Measurements from ENCODE around the gene GRIK1. TPM values are rescaled to one million over a fixed set of nuclear protein-coding genes. Genes with fewer than 3 reads are reported as not detected.

Gene GRIK1
- total RNA-seq, 1 donor from 2014 or later: 0.39 TPM

DNA sequence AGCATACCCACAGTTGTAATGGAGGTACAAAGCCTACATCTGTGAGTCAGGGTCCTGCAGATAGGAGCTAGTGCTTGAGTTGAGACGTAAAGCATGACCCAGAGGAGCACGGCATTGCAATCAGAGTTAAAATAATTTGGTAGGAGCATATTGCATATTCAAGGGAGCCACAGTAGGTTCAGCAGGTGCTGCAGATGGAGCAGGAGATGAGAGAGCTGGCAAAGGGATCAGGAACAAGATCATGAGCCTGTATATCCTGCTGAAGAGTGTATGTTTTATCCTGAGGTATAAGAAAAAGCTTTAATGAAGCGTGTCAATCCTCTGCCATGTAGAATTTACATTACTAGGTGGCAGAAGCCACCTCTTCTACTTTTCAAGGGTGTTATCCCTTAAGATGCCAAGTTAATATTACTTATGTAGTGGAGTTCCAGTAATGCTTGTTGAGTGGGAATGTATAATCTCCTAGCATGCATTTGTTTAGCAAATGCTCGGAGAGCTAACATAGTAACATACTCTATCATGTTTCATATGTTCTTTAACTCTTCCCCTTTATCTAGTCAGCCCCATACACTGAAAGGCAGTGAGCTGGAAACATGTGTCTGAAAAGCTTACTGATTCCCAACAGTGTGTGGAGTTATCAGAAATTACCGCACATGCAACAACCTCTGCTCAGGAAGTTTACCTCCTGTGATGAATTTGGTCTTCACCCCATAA, 300.3 kb downstream of the GRIK1 start:
- no peaks in the 10 kb centered on the region for H3K27me3 Mint-ChIP-seq (ENCODE audit: unreplicated experiment)
- no peak for TF ChIP-seq CTCF (IDR thresholded peaks at IDR 0.05; ENCODE audit: partially characterized antibody, unreplicated experiment)
- no peak overlapping the region for H3K4me3 Mint-ChIP-seq (ENCODE audit: unreplicated experiment)
- H3K36me3 Mint-ChIP-seq (ENCODE audit: unreplicated experiment): no peaks in the 10 kb centered on the region
- no peak overlapping the region for H3K27ac Mint-ChIP-seq (ENCODE audit: unreplicated experiment)
- H3K9me3 Mint-ChIP-seq (ENCODE audit: unreplicated experiment): no peaks in the 10 kb centered on the region
- H3K4me1 Mint-ChIP-seq (ENCODE audit: low read depth, unreplicated experiment): no peaks in the 10 kb centered on the region
- DNase-seq: no peak

DNA sequence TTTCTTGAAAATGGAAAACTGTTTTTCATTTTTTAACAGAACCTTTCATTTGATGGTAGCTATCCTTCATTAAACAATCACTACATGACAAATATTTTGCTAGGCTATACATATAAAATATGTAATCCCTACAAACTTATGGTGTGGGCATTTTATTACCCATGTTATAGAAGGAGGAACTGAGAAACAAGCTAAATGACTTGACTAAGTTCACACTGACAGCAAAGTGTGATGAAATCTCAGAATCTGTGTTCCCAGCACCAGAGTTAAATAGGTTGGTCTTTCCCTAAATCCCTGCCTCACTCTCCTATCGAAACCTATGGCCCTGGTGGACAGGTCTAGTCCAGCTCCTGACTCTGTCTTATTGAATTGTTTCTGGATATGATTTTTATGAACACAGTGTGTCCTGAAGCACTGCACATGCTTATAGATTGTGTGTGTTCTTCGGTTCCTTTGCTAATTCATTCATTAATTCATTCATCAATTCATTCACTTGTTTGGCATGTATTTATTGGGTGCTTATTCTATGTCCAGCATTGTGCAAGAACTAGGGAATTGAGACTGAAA, 301.0 kb downstream of the GRIK1 start:
- DNase-seq: no peak
- H3K4me3 Mint-ChIP-seq (ENCODE audit: unreplicated experiment): no peak overlapping the region
- H3K9me3 Mint-ChIP-seq (ENCODE audit: unreplicated experiment): no peaks in the 10 kb centered on the region
- H3K36me3 Mint-ChIP-seq (ENCODE audit: unreplicated experiment): no peaks in the 10 kb centered on the region
- H3K4me1 Mint-ChIP-seq (ENCODE audit: low read depth, unreplicated experiment): no peaks in the 10 kb centered on the region
- H3K27ac Mint-ChIP-seq (ENCODE audit: unreplicated experiment): no peak overlapping the region
- no peaks in the 10 kb centered on the region for H3K27me3 Mint-ChIP-seq (ENCODE audit: unreplicated experiment)
- TF ChIP-seq CTCF (IDR thresholded peaks at IDR 0.05; ENCODE audit: partially characterized antibody, unreplicated experiment): no peak

GRCh38 chr21:29638138-29638537, 301.7 kb downstream of the GRIK1 start:
- TF ChIP-seq CTCF (IDR thresholded peaks at IDR 0.05; ENCODE audit: partially characterized antibody, unreplicated experiment): no peak
- no peak for DNase-seq
- Mint-ChIP-seq H3K9me3 (ENCODE audit: unreplicated experiment) (no peaks in the 10 kb centered on the region), H3K27ac (ENCODE audit: unreplicated experiment) (no peak overlapping the region), H3K36me3 (ENCODE audit: unreplicated experiment) (no peaks in the 10 kb centered on the region), H3K4me1 (ENCODE audit: low read depth, unreplicated experiment) (no peaks in the 10 kb centered on the region), H3K27me3 (ENCODE audit: unreplicated experiment) (no peaks in the 10 kb centered on the region), H3K4me3 (ENCODE audit: unreplicated experiment) (no peak overlapping the region)

DNA sequence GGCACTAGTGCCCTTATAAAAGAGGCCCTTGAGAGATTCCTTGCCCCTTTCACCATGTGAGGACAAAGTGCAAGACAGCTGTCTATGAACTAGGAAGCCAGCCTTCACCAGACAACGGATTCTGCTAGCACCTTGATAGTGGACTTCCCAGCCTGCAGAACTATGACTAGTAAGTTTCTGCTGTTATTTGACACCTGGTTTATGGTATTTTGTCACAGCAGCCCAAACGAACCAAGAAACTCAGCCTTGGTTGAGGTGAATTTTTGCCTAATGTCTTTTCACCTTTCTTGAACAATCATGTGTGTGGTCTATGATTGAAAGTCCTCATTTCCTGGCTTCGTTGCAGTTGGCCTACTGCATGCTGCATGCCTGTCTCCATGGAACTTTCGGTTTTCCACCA, 302.2 kb downstream of the GRIK1 start:
- no peak overlapping the region for H3K27ac Mint-ChIP-seq (ENCODE audit: unreplicated experiment)

More for the DNA sequence above, 302.2 kb downstream of the GRIK1 start:
- Mint-ChIP-seq H3K27me3 (ENCODE audit: unreplicated experiment) (no peaks in the 10 kb centered on the region), H3K9me3 (ENCODE audit: unreplicated experiment) (no peaks in the 10 kb centered on the region), H3K36me3 (ENCODE audit: unreplicated experiment) (no peaks in the 10 kb centered on the region), H3K4me3 (ENCODE audit: unreplicated experiment) (no peak overlapping the region), H3K4me1 (ENCODE audit: low read depth, unreplicated experiment) (no peaks in the 10 kb centered on the region)
- TF ChIP-seq CTCF (IDR thresholded peaks at IDR 0.05; ENCODE audit: partially characterized antibody, unreplicated experiment): no peak
- DNase-seq: no peak
